MG63 (cell line): ENCODE results near the gene ZNF595. TPM values are rescaled to one million over a fixed set of nuclear protein-coding genes. Genes with fewer than 3 reads are reported as not detected.

Source experiments
- DNase-seq: peaks from one replicate; pipeline ENCODE4 v3.0.0-alpha.2; 2020
- H3K27me3 ChIP-seq: fragments of 250-450 bp; sonication (Bioruptor Pico); 2 replicates; pipeline ENCODE4 v1.5.1; 2020; ENCODE audit warnings: mild to moderate bottlenecking, moderate library complexity
- H3K36me3 ChIP-seq: fragments of 250-450 bp; sonication (Bioruptor Pico); 2 replicates; pipeline ENCODE4 v1.5.1; 2020; ENCODE audit warnings: mild to moderate bottlenecking, moderate library complexity
- H3K4me3 ChIP-seq: fragments of 250-450 bp; sonication (Bioruptor Pico); 2 replicates; pipeline ENCODE4 v1.5.1; 2020; ENCODE audit warnings: mild to moderate bottlenecking, moderate library complexity
- H3K9me3 ChIP-seq: fragments of 250-450 bp; sonication (Bioruptor Pico); 2 replicates; pipeline ENCODE4 v1.5.1; 2020; ENCODE audit warnings: mild to moderate bottlenecking, moderate library complexity
- total RNA-seq: library from RNA; depleted of rRNA; stranded (reverse); fragments of >200 nt; shearing (Covaris generic); gene quantifications from 2 replicates; pipeline ENCODE4 v1.2.3, GENCODE V29; 2014; ENCODE audit warnings: low replicate concordance; rRNA removed

Gene ZNF595
- total RNA-seq, 1 experiment from 2014 or later, result 2.5 TPM

GRCh38 chr4:124275-125081, 71.4 kb downstream of the ZNF595 start, which contains the start of gene ZNF718:
Gene ZNF718 (plus strand): TSS chr4:124501. CDS start chr4:124671, 170 bp downstream.
- H3K4me3 ChIP-seq, result peak within 1 kb of the TSS; percentile 77
- no peaks in the 10 kb centered on the region for H3K27me3 ChIP-seq
- peak; percentile 90 for DNase-seq

GRCh38 chr4:125091-125771, 72.1 kb downstream of the ZNF595 start:
- H3K9me3 ChIP-seq, result peaks cover 4% of the 10 kb centered on the region; the same call in 1 of the 2 replicates
- no peaks in the 10 kb centered on the region for H3K27me3 ChIP-seq
- peaks cover 14% of the 10 kb centered on the region for H3K36me3 ChIP-seq
- H3K4me3 ChIP-seq, result peak overlapping the region; percentile 77
- peak; percentile 28 for DNase-seq

More at GRCh38 chr4:124275-125081, 71.4 kb downstream of the ZNF595 start, which contains the start of gene ZNF718:
- H3K36me3 ChIP-seq, result peaks cover 14% of the 10 kb centered on the region
- H3K9me3 ChIP-seq, result peaks cover 4% of the 10 kb centered on the region; the same call in 1 of the 2 replicates

DNA sequence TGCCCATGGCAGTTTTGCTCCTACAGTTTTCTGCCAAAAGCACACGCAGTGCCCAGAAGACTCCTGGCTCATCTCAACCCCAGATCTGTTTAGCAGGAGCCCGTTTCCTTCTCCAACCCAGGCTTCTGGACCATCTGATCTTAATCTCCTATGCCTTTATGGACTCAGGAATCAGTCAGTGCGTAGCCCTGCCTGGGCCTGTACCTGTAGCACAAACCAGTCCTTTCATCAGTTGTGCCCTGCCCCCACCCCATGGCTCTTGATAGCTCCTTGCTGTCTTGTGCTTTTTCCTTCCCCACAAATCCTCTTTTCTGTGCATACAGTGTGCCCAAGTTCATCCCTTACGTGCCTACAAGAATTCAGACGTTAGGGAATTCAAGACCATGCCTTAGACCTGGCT, 72.7 kb downstream of the ZNF595 start:
- peaks cover 14% of the 10 kb centered on the region for H3K36me3 ChIP-seq
- no peaks in the 10 kb centered on the region for H3K27me3 ChIP-seq
- peak overlapping the region; percentile 77 for H3K4me3 ChIP-seq
- peaks cover 4% of the 10 kb centered on the region; the same call in 1 of the 2 replicates for H3K9me3 ChIP-seq
- no peak for DNase-seq

DNA sequence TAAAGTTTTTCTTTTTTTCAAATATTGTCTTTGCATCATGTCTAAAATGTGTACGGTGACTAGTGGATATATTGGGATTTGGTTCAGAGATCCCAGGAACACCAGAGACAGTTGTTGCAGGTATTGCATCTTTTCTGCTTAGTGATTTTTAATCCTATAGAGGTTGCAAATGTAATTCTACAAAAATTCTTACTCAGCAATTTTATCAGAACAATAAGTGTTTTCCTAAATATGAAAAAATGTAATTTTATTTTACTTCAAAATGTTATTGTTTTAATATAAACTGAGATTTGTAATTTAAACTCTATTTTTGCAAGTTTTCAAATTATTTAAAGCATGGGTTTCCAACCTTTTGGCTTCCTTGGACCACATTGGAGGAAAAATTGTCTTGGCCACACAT, 79.4 kb downstream of the ZNF595 start:
- H3K9me3 ChIP-seq, result peaks cover 7% of the 10 kb centered on the region; the same call in 1 of the 2 replicates

More for the DNA sequence above, 79.4 kb downstream of the ZNF595 start:
- peaks cover 35% of the 10 kb centered on the region for H3K36me3 ChIP-seq
- no peaks in the 10 kb centered on the region for H3K27me3 ChIP-seq
- H3K4me3 ChIP-seq, result no peak overlapping the region
- DNase-seq, result no peak

Other genes with a start within 250 kb of the ZNF595 start
- 2.2 and 3.9 TPM in 2 replicates for gene ZNF718, start 71.2 kb downstream of the ZNF595 start, total RNA-seq